ENCODE measurements around the gene CPHXL2.

The CPHXL2 gene

GRCh38 chr16:75635036-75635435 lies 41.8 kb downstream of the CPHXL2 start:
- no peak for DNase-seq
- no peak for TF ChIP-seq CTCF (IDR thresholded peaks at IDR 0.05; ENCODE audit: low read depth, low read length)
- no peak overlapping the region for H3K27ac ChIP-seq
- H3K9me3 ChIP-seq (ENCODE audit: severe bottlenecking) = no peaks in the 10 kb centered on the region
- no peaks in the 10 kb centered on the region for H3K27me3 ChIP-seq (ENCODE audit: insufficient read depth, low read depth, severe bottlenecking)
- no peak overlapping the region for H3K4me3 ChIP-seq (ENCODE audit: low read depth, low read length)
- peaks cover 93% of the 10 kb centered on the region for H3K36me3 ChIP-seq

- Histone ChIP-seq H3K9me3 (ENCODE audit: severe bottlenecking) (no peaks in the 10 kb centered on the region), H3K27me3 (ENCODE audit: insufficient read depth, low read depth, severe bottlenecking) (no peaks in the 10 kb centered on the region), H3K4me3 (ENCODE audit: low read depth, low read length) (no peak overlapping the region), H3K27ac (no peak overlapping the region), H3K36me3 (peaks cover 97% of the 10 kb centered on the region)
- no peak for TF ChIP-seq CTCF (IDR thresholded peaks at IDR 0.05; ENCODE audit: low read depth, low read length)
- DNase-seq = no peak
Measured at GRCh38 chr16:75632857-75633256, 44.0 kb downstream of the CPHXL2 start.

DNA sequence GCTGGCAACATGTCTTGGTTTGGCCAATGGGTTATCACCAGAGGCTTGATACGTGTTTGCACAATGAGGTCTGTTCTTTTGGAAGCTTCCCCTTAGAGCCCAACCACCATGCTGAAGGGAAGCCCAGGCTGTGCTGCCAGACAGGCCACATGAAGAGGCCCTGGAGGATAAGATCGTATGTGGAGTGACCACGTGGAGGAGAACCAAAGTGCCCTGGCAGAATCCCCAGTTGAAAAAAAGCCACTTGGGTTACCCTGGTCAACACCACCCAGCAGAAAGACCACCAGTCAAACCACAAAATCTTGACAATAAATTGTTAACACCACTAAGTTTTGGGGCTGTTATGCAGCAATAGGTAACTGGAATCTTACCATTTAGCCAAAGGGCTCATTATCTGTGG lies 46.8 kb downstream of the CPHXL2 start:
- no peak overlapping the region for H3K4me3 ChIP-seq (ENCODE audit: low read depth, low read length)
- TF ChIP-seq CTCF (IDR thresholded peaks at IDR 0.05; ENCODE audit: low read depth, low read length) = no peak

DNA sequence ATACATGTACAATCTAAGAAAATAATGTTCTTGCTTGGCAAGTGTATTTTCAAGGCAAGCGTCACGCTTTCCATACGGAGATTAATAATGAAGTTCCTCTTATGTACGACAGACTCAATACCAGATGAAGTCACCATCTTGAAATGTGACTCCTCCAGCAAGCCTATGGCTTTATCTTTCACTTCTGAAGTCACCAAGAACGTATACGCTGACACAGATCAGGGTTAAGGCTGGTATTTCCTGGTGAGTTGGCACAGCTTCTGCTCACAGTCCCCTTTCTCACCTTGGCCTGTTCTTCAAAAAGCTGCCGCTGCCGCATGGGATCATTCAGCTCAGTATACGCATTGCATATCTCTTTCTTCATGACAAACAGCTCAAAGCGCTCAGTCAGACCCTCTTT lies 47.7 kb downstream of the CPHXL2 start:
- no peak for DNase-seq
- no peak overlapping the region for H3K27ac ChIP-seq
- no peaks in the 10 kb centered on the region for H3K9me3 ChIP-seq (ENCODE audit: severe bottlenecking)
- no peaks in the 10 kb centered on the region for H3K27me3 ChIP-seq (ENCODE audit: insufficient read depth, low read depth, severe bottlenecking)
- H3K4me3 ChIP-seq (ENCODE audit: low read depth, low read length) = no peak overlapping the region
- TF ChIP-seq CTCF (IDR thresholded peaks at IDR 0.05; ENCODE audit: low read depth, low read length) = no peak
- H3K36me3 ChIP-seq = peaks cover 93% of the 10 kb centered on the region

More for the DNA sequence above, 46.8 kb downstream of the CPHXL2 start:
- H3K27ac ChIP-seq = no peak overlapping the region
- no peaks in the 10 kb centered on the region for H3K27me3 ChIP-seq (ENCODE audit: insufficient read depth, low read depth, severe bottlenecking)
- no peaks in the 10 kb centered on the region for H3K9me3 ChIP-seq (ENCODE audit: severe bottlenecking)
- peaks cover 98% of the 10 kb centered on the region for H3K36me3 ChIP-seq
- DNase-seq = no peak

DNA sequence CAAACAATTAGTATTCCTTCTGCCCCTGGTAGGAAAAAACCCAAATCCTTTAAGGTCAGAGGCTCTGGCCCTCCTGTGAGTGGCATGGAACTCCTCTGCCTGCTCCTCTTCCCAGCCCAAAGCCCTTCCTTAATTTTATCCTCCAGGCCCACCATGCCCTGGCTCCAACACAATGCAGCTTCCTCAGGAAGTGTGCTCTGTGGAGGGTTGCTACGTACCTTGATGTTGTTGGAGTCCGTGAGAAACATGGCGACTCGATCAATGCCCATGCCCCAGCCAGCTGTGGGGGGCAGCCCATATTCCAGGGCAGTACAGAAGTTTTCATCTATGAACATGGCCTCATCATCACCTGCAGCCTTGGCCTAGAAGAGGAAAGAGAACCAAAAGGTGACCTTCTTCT lies 48.5 kb downstream of the CPHXL2 start:
- no peak for TF ChIP-seq CTCF (IDR thresholded peaks at IDR 0.05; ENCODE audit: low read depth, low read length)
- Histone ChIP-seq H3K27ac (no peak overlapping the region), H3K4me3 (ENCODE audit: low read depth, low read length) (no peak overlapping the region), H3K36me3 (peaks cover 86% of the 10 kb centered on the region), H3K27me3 (ENCODE audit: insufficient read depth, low read depth, severe bottlenecking) (no peaks in the 10 kb centered on the region), H3K9me3 (ENCODE audit: severe bottlenecking) (no peaks in the 10 kb centered on the region)
- DNase-seq = no peak

DNA sequence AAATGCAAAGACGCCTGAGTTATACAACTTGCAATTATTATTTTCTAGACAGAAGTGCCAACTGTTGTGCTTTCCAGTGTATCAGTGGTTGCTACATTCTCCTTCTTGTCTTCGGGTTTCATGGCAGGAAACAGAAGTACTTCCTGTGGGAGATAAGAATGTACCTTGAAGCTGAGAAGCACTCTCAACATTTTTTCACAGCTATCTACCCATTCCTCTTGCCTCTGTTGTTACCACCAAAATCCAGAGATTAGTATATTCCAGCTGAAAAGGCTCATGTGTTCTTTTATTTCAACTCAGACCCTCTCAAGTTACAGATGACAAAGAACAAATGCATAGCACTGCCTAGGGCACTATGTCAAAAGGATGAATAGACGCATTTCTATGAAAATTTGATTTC lies 49.0 kb downstream of the CPHXL2 start:
- no peak overlapping the region for H3K27ac ChIP-seq
- H3K36me3 ChIP-seq = peaks cover 81% of the 10 kb centered on the region
- TF ChIP-seq CTCF (IDR thresholded peaks at IDR 0.05; ENCODE audit: low read depth, low read length) = no peak
- no peaks in the 10 kb centered on the region for H3K9me3 ChIP-seq (ENCODE audit: severe bottlenecking)
- H3K4me3 ChIP-seq (ENCODE audit: low read depth, low read length) = no peak overlapping the region
- no peak for DNase-seq
- no peaks in the 10 kb centered on the region for H3K27me3 ChIP-seq (ENCODE audit: insufficient read depth, low read depth, severe bottlenecking)
